Neural crest cell (in vitro differentiated cells): ENCODE measurements around the gene TSSK6. TPM values are rescaled to one million over a fixed set of nuclear protein-coding genes. Genes with fewer than 3 reads are reported as not detected.
A peak's percentile ranks its signal among the peaks of the same experiment; 100 is the strongest.

Experiments
- DNase-seq: peaks from one replicate; pipeline ENCODE4 v3.0.0; 2021; ENCODE audit warnings: low read depth, mixed read lengths, low spot score
- H3K27ac Mint-ChIP-seq: one replicate; pipeline ENCODE4 v1.8.0; 2021; ENCODE audit warnings: mild to moderate bottlenecking, mixed read lengths; ENCODE audit not compliant: unreplicated experiment
- H3K27me3 Mint-ChIP-seq: 2 replicates; pipeline ENCODE4 v1.8.0; 2021; ENCODE audit warnings: low read depth, mild to moderate bottlenecking, mixed read lengths
- H3K36me3 Mint-ChIP-seq: 2 replicates; pipeline ENCODE4 v1.8.0; 2021; ENCODE audit warnings: low read depth, mild to moderate bottlenecking, mixed read lengths
- H3K4me1 Mint-ChIP-seq: 2 replicates; pipeline ENCODE4 v1.8.0; 2021; ENCODE audit warnings: mixed read lengths
- H3K4me3 Mint-ChIP-seq: one replicate; pipeline ENCODE4 v1.8.0; 2021; ENCODE audit warnings: mild to moderate bottlenecking, mixed read lengths
- H3K9me3 Mint-ChIP-seq: 2 replicates; pipeline ENCODE4 v1.8.0; 2021; ENCODE audit warnings: mixed read lengths
- total RNA-seq: library from RNA; stranded (reverse); gene quantifications from 2 replicates; pipeline ENCODE4 v1.2.1, GENCODE V29; 2021
- TF ChIP-seq, protein P1 (sequence below): fragments of 200-600 bp; sonication (generic); conservative IDR thresholded peaks from 2 replicates; pipeline ENCODE4 v1.5.0; 2021; ENCODE audit warnings: antibody characterized with exemption, mild to moderate bottlenecking

The TSSK6 gene
- total RNA-seq, 1 donor from 2014 or later: 2.9 TPM

DNA sequence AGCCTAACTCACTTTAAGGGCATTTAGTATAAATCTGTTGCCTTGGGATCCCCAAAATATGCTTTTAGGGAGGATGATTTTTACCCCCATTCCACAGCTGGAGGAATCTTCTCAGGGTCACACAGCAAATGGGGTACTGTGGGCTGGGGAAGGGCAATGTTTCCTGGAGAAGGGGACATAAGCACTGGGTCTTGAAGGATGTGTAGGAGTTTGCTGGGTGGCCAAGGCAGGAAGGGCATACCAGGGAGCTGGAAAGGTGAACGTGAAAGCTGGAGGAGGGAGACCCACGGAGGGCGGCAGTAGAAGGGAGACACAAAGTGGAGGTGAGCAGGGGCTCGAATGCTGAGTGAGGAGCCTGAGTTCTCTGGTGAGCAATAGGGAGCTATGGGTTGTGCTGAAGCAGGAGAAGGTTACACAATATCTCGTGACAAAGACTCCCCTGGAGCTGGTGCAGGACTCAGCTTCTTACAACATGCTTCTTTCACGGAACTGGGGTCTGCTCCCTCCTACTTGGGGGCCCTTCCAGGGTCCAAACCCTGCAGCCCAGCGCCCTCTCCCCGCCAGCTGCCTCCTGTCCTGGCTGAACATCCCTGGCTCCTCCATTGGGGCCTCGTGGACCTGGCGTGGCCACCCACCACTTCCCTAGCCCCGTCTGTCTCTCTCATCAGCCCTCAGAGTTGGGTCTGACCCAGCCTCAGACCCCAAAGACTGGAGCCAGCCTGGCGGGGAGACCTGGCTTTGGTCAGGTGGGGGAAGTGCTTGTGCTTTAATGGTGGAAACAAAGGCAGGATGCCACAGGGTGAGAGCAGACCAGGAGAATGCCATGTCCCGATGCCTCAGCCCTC, 33.8 kb upstream of the TSSK6 start:
- Mint-ChIP-seq H3K27ac (peak overlapping the region; percentile 35), H3K27me3 (no peaks in the 10 kb centered on the region), H3K4me1 (peaks cover 4% of the 10 kb centered on the region), H3K4me3 (no peak overlapping the region), H3K9me3 (no peaks in the 10 kb centered on the region), H3K36me3 (no peaks in the 10 kb centered on the region)
- TF ChIP-seq, protein P1, sequence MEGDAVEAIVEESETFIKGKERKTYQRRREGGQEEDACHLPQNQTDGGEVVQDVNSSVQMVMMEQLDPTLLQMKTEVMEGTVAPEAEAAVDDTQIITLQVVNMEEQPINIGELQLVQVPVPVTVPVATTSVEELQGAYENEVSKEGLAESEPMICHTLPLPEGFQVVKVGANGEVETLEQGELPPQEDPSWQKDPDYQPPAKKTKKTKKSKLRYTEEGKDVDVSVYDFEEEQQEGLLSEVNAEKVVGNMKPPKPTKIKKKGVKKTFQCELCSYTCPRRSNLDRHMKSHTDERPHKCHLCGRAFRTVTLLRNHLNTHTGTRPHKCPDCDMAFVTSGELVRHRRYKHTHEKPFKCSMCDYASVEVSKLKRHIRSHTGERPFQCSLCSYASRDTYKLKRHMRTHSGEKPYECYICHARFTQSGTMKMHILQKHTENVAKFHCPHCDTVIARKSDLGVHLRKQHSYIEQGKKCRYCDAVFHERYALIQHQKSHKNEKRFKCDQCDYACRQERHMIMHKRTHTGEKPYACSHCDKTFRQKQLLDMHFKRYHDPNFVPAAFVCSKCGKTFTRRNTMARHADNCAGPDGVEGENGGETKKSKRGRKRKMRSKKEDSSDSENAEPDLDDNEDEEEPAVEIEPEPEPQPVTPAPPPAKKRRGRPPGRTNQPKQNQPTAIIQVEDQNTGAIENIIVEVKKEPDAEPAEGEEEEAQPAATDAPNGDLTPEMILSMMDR: no peak
- no peak for DNase-seq

DNA sequence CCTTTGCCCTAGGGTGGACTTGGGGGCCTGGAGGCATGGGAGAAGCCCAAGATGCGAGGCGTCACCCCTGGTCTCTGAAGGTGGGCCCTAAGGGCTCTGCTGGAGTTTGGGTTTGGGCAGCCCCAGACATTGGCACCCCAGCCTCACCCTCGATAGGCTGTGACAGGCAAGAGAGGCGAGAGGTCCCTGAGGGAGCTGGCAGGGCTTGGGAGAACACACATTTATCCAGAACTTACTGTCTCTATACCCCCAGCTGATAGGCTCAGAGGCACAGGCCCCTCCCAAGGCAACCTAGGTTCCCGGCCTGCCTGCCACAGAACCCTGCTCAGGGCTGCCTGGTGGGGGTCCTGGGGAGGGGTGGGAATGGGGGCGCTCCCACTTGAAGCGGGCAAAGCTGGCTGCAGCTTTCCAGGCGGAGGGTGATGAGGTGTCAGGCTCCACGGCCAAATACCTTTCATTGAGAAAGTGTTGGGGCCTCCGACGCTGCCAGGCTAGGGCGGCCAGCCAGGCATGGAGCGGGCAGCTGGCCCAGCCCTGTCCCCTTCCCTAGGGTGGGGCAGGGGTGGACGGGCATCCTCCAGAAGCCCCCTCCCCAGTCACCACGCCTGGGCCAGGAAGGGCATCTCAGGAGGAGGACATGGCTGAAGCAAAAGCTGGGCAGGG, 32.5 kb upstream of the TSSK6 start:
- Mint-ChIP-seq H3K36me3 (no peaks in the 10 kb centered on the region), H3K27ac (no peak overlapping the region), H3K4me1 (peaks cover 4% of the 10 kb centered on the region), H3K27me3 (no peaks in the 10 kb centered on the region), H3K9me3 (no peaks in the 10 kb centered on the region), H3K4me3 (no peak overlapping the region)
- DNase-seq: no peak
- TF ChIP-seq, protein P1: no peak

DNA sequence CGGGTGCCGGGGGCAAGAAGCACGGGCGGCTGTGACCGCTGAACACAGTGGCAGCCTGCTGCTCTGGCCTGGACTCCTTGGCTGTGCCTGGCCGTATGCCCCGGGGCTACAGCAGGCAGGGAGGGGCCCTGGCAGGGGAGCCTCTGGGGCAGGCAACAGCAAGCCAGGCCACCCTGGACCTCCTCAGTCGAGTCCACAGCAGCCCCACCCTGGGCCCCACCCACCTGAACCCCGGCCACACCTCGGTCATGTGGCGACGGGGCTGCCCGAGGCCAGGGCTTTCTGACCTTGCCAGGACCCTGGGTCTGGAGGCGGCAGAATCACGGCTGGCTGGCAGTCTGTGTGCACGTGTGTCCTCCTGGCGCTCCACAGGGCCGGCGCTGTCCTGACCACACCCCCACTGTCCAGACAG, 31.4 kb upstream of the TSSK6 start:
- Mint-ChIP-seq H3K4me3 (no peak overlapping the region), H3K36me3 (no peaks in the 10 kb centered on the region), H3K27ac (no peak overlapping the region), H3K4me1 (peaks cover 4% of the 10 kb centered on the region), H3K9me3 (no peaks in the 10 kb centered on the region), H3K27me3 (no peaks in the 10 kb centered on the region)
- no peak for DNase-seq
- TF ChIP-seq, protein P1: no peak

DNA sequence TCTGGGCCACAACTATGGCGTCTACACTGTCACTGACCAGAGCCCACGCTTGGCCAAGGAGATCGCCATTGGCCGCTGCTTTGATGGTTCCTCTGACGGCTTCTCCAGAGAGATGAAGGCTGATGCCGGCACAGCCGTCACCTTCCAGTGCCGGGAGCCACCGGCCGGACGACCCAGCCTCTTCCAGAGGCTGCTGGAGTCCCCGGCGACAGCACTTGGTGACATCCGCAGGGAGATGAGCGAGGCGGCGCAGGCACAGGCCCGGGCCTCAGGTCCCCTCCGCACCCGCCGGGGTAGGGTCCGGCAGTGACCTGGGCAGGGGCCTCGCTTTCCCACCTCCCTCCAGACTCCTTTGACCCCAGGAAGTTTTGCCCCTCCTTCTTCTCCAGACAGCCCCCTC, 30.4 kb upstream of the TSSK6 start:
- DNase-seq: no peak
- H3K9me3 Mint-ChIP-seq: no peaks in the 10 kb centered on the region
- no peaks in the 10 kb centered on the region for H3K36me3 Mint-ChIP-seq
- TF ChIP-seq, protein P1: no peak
- H3K27ac Mint-ChIP-seq: no peak overlapping the region
- peaks cover 4% of the 10 kb centered on the region for H3K4me1 Mint-ChIP-seq
- no peak overlapping the region for H3K4me3 Mint-ChIP-seq
- H3K27me3 Mint-ChIP-seq: no peaks in the 10 kb centered on the region

DNA sequence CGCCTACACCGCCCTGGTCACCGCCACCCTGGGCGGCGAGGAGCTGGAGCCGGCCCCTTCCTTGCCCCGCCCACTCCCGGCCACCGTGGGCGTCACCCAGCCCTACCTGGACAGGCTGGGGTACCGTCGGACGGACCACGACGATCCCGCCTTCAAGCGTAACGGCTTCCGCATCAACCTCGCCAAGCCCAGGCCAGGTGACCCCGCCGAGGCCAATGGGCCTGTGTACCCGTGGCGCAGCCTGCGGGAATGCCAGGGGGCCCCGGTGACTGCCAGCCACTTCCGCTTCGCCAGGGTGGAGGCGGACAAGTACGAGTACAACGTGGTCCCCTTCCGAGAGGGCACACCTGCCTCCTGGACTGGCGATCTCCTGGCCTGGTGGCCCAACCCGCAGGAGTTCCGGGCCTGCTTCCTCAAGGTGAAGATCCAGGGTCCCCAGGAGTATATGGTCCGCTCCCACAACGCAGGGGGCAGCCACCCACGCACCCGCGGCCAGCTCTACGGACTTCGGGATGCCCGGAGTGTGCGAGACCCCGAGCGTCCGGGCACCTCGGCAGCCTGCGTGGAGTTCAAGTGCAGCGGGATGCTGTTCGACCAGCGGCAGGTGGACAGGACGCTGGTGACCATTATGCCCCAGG, 29.7 kb upstream of the TSSK6 start:
- no peaks in the 10 kb centered on the region for H3K9me3 Mint-ChIP-seq
- H3K27me3 Mint-ChIP-seq: no peaks in the 10 kb centered on the region
- H3K4me1 Mint-ChIP-seq: peaks cover 4% of the 10 kb centered on the region
- no peaks in the 10 kb centered on the region for H3K36me3 Mint-ChIP-seq
- no peak for DNase-seq
- TF ChIP-seq, protein P1: no peak
- no peak overlapping the region for H3K27ac Mint-ChIP-seq
- H3K4me3 Mint-ChIP-seq: no peak overlapping the region
